Measurements from ENCODE around the gene KRT86.

DNA sequence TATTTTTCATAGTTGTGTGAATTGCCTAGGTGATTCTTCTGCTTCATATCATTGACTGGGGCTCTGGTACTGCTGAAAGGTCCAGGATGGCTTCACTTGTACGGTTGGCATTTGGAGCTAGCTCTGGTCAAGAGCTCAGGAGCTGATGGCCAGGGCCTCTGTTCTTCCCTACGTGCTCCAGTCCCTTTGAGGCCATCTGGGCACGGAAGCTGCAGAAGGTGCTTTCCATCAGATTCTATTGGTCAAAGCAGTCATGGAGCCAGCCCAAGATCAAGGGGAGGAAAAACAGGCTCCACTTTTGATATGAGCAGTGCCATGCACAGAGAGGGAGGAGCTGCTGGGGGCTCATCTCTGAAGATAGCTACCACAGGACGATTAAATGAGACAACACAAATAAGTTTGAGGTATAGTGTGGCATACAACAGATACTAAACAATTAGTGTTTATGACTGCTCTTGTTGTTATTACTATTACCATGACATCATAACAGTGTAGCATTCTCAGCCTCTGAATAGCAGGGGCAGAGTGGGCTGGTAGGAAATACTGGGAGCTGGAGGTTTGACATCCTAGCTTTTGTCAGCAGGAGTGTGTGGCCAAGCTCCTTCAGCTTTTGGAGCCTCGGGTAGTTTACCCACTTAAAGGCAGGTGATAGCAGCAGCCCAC, 36.3 kb downstream of the KRT86 start:
- TF ChIP-seq CTCF (conservative IDR thresholded peaks at IDR 0.05 in 1 of 2, IDR thresholded peaks at IDR 0.05 in 1 of 2; ENCODE audit: low read depth in 1 of 2, low read length in 2 of 2), result no peak
- no peak for TF ChIP-seq EZH2 (IDR thresholded peaks at IDR 0.05; ENCODE audit: low read length, missing control alignments)
